ENCODE data around the gene TTYH1. TPM values are rescaled to one million over a fixed set of nuclear protein-coding genes. Genes with fewer than 3 reads are reported as not detected.

Gene TTYH1
- total RNA-seq = 64.5 TPM

DNA sequence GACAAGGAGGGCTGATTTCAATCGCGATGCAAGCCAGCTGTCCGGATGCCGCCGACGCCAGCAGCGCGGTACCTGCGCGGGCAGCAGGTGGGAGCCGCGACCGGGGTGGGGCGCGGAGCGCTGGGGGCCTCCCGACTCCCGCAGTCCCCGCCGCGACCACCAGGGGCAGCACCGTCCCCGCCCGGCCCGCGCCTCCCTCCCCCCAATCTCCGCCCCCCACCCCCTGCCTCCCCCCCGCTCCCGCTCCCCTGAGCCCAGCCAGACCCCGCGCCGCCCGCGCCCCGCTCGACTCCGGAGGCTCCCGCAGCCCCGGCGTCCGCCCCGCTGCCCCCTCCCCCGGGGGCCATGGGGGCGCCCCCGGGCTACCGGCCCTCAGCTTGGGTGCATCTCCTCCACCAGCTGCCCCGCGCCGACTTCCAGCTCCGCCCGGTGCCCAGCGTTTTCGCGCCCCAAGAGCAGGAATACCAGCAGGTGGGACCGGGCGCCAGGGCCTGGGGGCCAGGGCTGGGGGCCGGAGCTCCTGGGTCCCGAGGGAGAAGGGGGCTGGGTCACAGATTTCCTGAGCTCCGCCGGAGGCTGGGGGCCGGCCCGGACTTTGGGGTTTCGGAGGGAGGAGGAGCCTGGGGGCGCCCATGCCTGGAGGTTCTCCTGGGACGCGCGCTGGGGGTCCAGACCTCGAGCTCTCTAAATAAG is at the start of gene TTYH1:
TSS of gene TTYH1 (plus strand) at position 257 of the 693 bp plus-strand sequence. CDS start at position 346, 89 bp downstream.

DNA sequence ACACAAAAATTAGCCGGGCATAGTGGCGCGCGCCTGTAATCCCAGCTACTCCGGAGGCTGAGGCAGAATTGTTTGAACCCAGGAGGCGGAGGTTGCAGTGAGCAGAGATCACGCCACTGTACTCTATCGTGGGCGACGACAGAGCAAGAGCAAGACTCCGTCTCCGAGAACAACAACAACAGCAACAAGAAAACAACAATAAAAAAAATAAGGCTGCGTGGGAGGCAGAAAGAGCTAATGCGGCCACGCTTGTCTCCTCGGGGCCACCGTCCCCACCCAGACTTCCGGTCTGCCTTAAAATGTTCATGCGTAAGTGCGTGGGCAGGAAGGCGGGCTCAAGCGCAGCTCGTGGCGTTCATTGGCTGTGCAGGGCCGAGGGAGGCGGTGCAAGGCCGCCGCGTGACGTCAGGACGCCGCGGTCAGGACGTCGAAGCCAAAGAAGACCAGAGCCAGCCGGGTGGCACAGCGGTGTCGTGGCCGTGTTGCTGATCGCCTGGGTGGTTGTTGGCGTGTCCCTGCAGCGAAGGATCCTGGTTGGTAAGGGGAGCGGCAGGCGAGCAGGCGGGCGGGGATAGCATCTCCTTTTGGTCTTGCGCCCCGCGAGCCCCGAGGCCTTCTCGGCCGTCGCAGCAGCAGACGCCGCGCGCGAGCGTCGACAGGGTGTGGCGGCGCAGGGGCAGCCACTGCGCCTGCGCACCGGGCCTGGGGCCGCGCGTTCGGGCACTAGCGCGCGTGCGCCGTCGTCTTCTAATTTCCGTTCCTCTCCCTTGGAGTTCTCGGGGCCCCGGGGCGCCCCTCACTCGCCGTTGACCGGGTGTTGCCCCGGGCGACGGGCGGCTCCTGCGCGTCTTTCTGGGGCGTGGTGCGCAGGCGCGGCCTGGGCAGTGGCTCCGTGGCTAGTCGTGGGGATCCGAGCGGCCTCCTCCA is 33.8 kb downstream of the TTYH1 start, which contains the start of gene LENG8:
TSS of gene LENG8 (plus strand) at position 426 of the 927 bp plus-strand sequence. CDS start 2,146 bp downstream, outside the sequence.

DNA sequence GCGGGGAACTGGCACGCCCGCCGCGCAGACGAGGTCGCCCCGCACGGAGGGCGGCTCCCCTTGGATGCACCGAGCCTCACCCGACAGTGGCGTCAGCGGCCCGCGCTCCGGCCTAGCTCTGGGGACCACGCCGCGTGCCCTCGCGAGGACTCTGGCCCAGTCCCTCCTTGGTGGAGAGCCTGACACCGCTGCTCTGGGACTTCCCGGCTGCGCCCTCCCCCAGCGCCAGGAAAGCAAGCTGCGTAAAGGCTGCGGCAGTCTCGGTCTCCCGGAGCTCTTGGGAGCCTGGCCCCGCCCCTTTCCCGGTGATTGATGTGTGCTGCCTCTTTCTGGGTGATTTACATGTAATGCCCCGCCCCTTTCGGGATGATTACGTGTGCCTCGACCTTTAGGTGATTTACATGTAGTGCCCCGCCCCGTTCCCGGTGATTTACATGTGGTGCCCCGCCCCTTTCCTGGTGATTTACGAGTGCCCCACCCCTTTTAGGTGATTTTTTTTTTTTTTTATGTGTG is 48.3 kb downstream of the TTYH1 start, which contains the start of gene LENG9:
TSS of gene LENG9 (minus strand) at position 248 of the 513 bp plus-strand sequence. CDS start 252 bp downstream, outside the sequence.

DNA sequence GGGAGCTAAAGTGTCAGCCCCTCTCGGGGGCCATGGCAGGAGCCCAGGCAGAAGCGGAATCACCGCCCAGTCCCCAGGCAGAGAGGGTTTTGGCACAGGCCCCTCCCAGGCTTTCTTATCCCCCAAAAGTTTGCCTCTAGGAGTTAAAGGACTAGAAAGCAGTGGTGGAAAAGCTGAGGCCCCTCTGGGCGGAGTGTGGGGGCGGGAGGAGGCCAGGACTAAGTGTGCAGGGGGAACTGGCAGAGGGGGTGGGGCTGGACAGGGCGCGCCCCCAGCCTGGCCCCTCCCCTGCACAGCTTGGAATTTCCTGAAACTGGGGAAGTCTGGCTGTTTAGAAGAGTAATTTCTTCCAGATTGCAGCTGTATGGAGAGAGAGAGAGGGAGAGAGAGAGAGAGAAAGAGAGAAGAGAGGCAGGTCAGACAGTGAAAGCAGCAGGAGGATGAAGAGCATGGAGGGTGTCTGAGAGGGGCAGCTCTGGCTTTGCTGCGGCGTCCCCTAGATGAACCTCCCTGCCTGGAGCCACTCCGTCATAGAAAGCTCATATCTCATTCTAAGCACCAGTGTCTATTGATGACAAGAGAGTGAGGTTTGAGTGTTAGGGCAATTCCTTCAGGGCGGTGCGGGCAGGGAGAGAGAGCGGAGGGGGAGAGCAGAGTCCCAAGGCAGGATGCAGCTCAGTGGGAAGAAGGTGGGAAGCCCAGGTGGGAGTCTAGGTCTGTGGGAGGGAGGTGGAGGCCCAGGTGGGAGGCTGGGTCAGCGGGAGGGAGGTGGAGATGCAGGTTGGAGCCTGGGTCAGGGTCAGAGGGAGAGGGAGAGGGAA is 58.0 kb downstream of the TTYH1 start, which contains the start of gene CDC42EP5:
TSS of gene CDC42EP5 (minus strand) at position 226 of the 821 bp plus-strand sequence. CDS start 7,749 bp downstream, outside the sequence.

Small RNAs within 50 kb of the gene (small RNA-seq; reads per million reads assigned to genes)
- gene AC245884.3 (ENCODE audit: low replicate concordance) = not detected

Other genes with a start within 250 kb of the TTYH1 start
- 1.3 TPM for gene TMC4, start 242.3 kb upstream of the TTYH1 start, total RNA-seq
- 26.3 TPM for gene MBOAT7, start 225.9 kb upstream of the TTYH1 start, total RNA-seq
- 26.0 TPM for gene TSEN34, start 224.2 kb upstream of the TTYH1 start, total RNA-seq
- 935 TPM for gene RPS9, start 214.6 kb upstream of the TTYH1 start, total RNA-seq
- not detected for gene LILRB3, start 192.5 kb upstream of the TTYH1 start, total RNA-seq
- gene LILRA6, start 172.7 kb upstream of the TTYH1 start, total RNA-seq = not detected
- not detected for gene LILRB5, start 158.2 kb upstream of the TTYH1 start, total RNA-seq
- not detected for gene LILRB2, start 134.4 kb upstream of the TTYH1 start, total RNA-seq
- 0.63 TPM for gene LILRA5, start 102.3 kb upstream of the TTYH1 start, total RNA-seq
- not detected for gene LILRA4, start 76.3 kb upstream of the TTYH1 start, total RNA-seq
- gene LAIR1, start 50.5 kb upstream of the TTYH1 start, total RNA-seq = 1.3 TPM
- 89.5 TPM for gene LENG8, start 33.7 kb downstream of the TTYH1 start, total RNA-seq
- gene LENG9, start 48.3 kb downstream of the TTYH1 start, total RNA-seq = 3.4 TPM
- not detected for gene CDC42EP5, start 57.8 kb downstream of the TTYH1 start, total RNA-seq
- gene LAIR2, start 87.4 kb downstream of the TTYH1 start, total RNA-seq = not detected
- gene LILRA2, start 158.3 kb downstream of the TTYH1 start, total RNA-seq = 0.31 TPM
- not detected for gene LILRA1, start 178.2 kb downstream of the TTYH1 start, total RNA-seq
- gene LILRB1, start 215.0 kb downstream of the TTYH1 start, total RNA-seq = not detected
- gene LILRB4, start 247.5 kb downstream of the TTYH1 start, total RNA-seq = 0.94 TPM

Data from parietal lobe (tissue), 2 donors.